Stromal cell of bone marrow (primary cell): ENCODE data around the gene CREG1.

Experiments used
- DNase-seq: peaks from one replicate; pipeline ENCODE4 v3.0.0-alpha.2; 2012; ENCODE audit warnings: low read depth

The CREG1 gene

GRCh38 chr1:167503626-167504466 is 49.7 kb downstream of the CREG1 start:
- no peak for DNase-seq

- DNase-seq: no peak
These were observed 50.7 kb downstream of the CREG1 start for GRCh38 chr1:167502719-167503462.

- DNase-seq: no peak
These were observed 51.4 kb downstream of the CREG1 start for GRCh38 chr1:167502192-167502551.

- DNase-seq: no peak
These were observed 51.9 kb downstream of the CREG1 start for GRCh38 chr1:167501515-167502191.

- DNase-seq: no peak
These were observed 53.2 kb downstream of the CREG1 start for GRCh38 chr1:167500283-167500860.

- no peak for DNase-seq
These were observed 53.9 kb downstream of the CREG1 start for GRCh38 chr1:167499664-167500101.

- DNase-seq: no peak
These were observed 54.5 kb downstream of the CREG1 start for GRCh38 chr1:167499106-167499505.

GRCh38 chr1:167496797-167497619 is 56.6 kb downstream of the CREG1 start:
- DNase-seq: no peak

GRCh38 chr1:167493372-167493771 is 60.2 kb downstream of the CREG1 start:
- DNase-seq: no peak

- no peak for DNase-seq
These were observed 61.1 kb downstream of the CREG1 start for GRCh38 chr1:167492481-167492910.

- DNase-seq: no peak
These were observed 61.7 kb downstream of the CREG1 start for GRCh38 chr1:167491586-167492461.
